AG09319 (cell line): Measurements from ENCODE around the gene MYO3B.

Experiments
- DNase-seq: peaks from one replicate; pipeline ENCODE4 v3.0.0-alpha.2; 2010; ENCODE audit warnings: low read depth; ENCODE audit errors: extremely low read depth
- CTCF ChIP-seq: IDR thresholded peaks from 2 replicates; pipeline ENCODE4 v1.5.1; 2011; ENCODE audit warnings: low read depth, mild to moderate bottlenecking, inconsistent platforms, low read length, moderate library complexity

MYO3B gene

DNA sequence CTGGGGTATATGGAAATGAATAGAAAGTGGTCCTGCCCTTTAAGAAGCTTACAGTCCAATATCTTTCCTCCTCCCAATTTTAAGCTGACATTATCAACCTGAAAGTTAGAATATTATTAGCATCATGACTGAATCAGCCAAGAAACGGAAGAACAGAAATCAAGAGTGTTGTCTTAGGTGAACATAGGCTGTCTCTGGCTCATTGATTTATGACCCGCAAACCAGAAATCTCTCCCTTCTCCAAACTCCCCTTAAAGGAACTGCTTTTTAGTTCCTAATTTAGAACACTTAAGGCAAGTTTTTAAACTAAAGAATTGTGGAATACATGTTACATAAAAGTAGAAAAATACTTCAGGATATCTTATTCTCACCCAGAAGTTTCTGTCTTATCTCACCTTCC lies 62.7 kb downstream of the MYO3B start:
- no peak for TF ChIP-seq CTCF
- no peak for DNase-seq

DNA sequence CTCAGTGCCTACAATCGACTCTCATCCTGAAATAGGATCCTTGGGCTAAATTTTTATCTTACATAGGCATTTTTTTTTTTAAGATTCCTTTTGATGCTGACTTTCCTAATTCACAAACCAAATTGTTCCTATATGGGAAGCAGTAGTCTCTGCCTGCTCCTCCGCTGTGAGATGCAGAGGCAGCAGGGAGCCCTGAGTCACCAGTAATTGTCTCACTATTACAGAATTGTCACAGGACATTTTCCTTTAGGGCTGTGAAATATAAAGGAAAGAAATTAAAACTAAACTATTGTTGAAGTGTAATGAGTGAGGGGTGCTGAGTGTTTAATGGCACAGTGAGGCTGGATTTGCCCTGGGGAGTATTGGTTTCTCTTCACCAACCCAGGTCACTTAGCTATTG lies 63.8 kb downstream of the MYO3B start:
- TF ChIP-seq CTCF, result no peak
- no peak for DNase-seq

- no peak for TF ChIP-seq CTCF
- DNase-seq, result no peak
These were observed 65.3 kb downstream of the MYO3B start for GRCh38 chr2:170243118-170243837.

GRCh38 chr2:170243898-170244297 lies 66.0 kb downstream of the MYO3B start:
- DNase-seq, result no peak
- TF ChIP-seq CTCF, result no peak

GRCh38 chr2:170244555-170244954 lies 66.6 kb downstream of the MYO3B start:
- TF ChIP-seq CTCF, result no peak
- DNase-seq, result no peak

- TF ChIP-seq CTCF, result no peak
- DNase-seq, result no peak
These were observed 67.4 kb downstream of the MYO3B start for GRCh38 chr2:170245312-170245711.

DNA sequence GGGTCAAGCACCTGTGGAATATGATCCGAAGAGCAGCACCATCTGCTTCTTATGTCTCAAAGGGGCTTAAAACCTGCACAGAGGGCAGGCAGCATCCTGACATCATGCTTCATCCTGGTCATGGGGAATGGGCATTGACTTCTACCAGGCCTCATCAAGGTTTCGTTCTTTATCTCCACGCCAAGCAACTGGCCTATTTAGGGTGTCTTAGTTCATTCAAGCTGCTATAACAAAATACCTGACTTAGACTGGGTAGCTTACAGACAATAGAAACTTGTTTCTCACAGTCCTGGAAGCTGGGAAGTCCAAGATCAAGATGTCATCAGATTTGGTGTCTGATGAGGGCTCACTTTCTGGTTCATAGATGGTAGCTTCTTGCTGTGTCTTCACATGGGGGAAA lies 69.4 kb downstream of the MYO3B start:
- TF ChIP-seq CTCF, result no peak
- no peak for DNase-seq
